ENCODE measurements around the gene PI4KB.

The PI4KB gene

DNA sequence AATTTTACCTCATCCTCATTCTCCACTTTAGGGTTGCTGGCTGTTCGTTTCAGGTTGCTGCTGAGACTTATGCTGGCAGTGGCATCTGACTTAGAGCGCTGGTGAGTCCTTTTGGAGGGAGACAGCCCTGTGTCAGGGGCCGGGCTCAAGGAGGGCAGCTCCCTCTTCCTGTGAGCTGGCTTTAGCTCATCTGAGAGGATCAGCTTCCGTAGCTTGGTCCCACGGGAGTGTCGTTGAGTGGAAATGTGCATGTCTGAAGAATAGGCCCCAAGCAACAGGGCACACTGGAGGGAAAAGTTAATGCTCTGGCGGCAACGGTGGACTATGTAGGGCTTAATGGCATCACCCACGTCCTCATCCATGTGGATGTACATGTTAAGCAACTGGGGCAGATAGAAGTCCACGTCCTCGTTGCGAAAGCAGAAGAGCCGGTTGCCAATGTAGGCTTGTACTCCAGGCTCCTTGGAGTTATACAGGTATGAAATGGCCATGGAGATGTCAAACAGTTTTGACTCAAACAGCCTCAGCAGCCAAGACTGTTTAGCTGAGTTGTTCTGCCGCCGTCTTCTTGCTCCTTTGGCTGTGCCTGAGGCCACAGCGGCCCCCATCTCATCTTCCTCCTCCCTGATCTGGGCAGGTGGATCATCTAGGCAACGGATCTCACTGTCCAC, 11.5 kb downstream of the PI4KB start:
- ATAC-seq: no peak
- TF ChIP-seq CSDC2 (CRISPR knock-in tag; IDR thresholded peaks at IDR 0.05): no peak
- TF ChIP-seq ZFP3 (CRISPR knock-in tag; IDR thresholded peaks at IDR 0.05): no peak
- TF ChIP-seq PPARA (CRISPR knock-in tag; IDR thresholded peaks at IDR 0.05; ENCODE audit: borderline replicate concordance): no peak
- no peak for TF ChIP-seq RARB (CRISPR knock-in tag; IDR thresholded peaks at IDR 0.05)
- TF ChIP-seq ESRRG (CRISPR knock-in tag; IDR thresholded peaks at IDR 0.05): no peak
- TF ChIP-seq OSR1 (CRISPR knock-in tag; IDR thresholded peaks at IDR 0.05): no peak
- TF ChIP-seq, protein P1, sequence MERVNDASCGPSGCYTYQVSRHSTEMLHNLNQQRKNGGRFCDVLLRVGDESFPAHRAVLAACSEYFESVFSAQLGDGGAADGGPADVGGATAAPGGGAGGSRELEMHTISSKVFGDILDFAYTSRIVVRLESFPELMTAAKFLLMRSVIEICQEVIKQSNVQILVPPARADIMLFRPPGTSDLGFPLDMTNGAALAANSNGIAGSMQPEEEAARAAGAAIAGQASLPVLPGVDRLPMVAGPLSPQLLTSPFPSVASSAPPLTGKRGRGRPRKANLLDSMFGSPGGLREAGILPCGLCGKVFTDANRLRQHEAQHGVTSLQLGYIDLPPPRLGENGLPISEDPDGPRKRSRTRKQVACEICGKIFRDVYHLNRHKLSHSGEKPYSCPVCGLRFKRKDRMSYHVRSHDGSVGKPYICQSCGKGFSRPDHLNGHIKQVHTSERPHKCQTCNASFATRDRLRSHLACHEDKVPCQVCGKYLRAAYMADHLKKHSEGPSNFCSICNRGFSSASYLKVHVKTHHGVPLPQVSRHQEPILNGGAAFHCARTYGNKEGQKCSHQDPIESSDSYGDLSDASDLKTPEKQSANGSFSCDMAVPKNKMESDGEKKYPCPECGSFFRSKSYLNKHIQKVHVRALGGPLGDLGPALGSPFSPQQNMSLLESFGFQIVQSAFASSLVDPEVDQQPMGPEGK (CRISPR knock-in tag; IDR thresholded peaks at IDR 0.05; ENCODE audit: borderline replicate concordance): no peak
- TF ChIP-seq SNAI2 (CRISPR knock-in tag; IDR thresholded peaks at IDR 0.05): no peak
- TF ChIP-seq, protein P2, sequence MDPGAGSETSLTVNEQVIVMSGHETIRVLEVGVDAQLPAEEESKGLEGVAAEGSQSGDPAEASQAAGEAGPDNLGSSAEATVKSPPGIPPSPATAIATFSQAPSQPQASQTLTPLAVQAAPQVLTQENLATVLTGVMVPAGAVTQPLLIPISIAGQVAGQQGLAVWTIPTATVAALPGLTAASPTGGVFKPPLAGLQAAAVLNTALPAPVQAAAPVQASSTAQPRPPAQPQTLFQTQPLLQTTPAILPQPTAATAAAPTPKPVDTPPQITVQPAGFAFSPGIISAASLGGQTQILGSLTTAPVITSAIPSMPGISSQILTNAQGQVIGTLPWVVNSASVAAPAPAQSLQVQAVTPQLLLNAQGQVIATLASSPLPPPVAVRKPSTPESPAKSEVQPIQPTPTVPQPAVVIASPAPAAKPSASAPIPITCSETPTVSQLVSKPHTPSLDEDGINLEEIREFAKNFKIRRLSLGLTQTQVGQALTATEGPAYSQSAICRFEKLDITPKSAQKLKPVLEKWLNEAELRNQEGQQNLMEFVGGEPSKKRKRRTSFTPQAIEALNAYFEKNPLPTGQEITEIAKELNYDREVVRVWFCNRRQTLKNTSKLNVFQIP (CRISPR knock-in tag; IDR thresholded peaks at IDR 0.05; ENCODE audit: borderline replicate concordance, low read depth): no peak
- no peak for TF ChIP-seq GLIS3 (CRISPR knock-in tag; IDR thresholded peaks at IDR 0.05)
- no peak for TF ChIP-seq ISL1 (CRISPR knock-in tag; IDR thresholded peaks at IDR 0.05)
- TF ChIP-seq TOX (CRISPR knock-in tag; IDR thresholded peaks at IDR 0.05; ENCODE audit: borderline replicate concordance): no peak

- TF ChIP-seq ARNTL (CRISPR knock-in tag; IDR thresholded peaks at IDR 0.05; ENCODE audit: borderline replicate concordance, low read depth) (no peak), OSR1 (CRISPR knock-in tag; IDR thresholded peaks at IDR 0.05) (no peak), CSRNP3 (CRISPR knock-in tag; IDR thresholded peaks at IDR 0.05) (no peak), ZNF565 (CRISPR knock-in tag; conservative IDR thresholded peaks at IDR 0.05; ENCODE audit: low read depth) (no peak), ISL1 (CRISPR knock-in tag; IDR thresholded peaks at IDR 0.05) (no peak), CSDC2 (CRISPR knock-in tag; IDR thresholded peaks at IDR 0.05) (no peak), ZNF70 (CRISPR knock-in tag; IDR thresholded peaks at IDR 0.05) (no peak), ESRRG (CRISPR knock-in tag; IDR thresholded peaks at IDR 0.05) (no peak), ZFP3 (CRISPR knock-in tag; IDR thresholded peaks at IDR 0.05) (no peak), GLIS3 (CRISPR knock-in tag; IDR thresholded peaks at IDR 0.05) (no peak), BACH2 (CRISPR knock-in tag; IDR thresholded peaks at IDR 0.05; ENCODE audit: borderline replicate concordance) (no peak), SNAI2 (CRISPR knock-in tag; IDR thresholded peaks at IDR 0.05) (no peak), TCF4 (CRISPR knock-in tag; IDR thresholded peaks at IDR 0.05; ENCODE audit: borderline replicate concordance) (no peak)
- TF ChIP-seq, protein P3, sequence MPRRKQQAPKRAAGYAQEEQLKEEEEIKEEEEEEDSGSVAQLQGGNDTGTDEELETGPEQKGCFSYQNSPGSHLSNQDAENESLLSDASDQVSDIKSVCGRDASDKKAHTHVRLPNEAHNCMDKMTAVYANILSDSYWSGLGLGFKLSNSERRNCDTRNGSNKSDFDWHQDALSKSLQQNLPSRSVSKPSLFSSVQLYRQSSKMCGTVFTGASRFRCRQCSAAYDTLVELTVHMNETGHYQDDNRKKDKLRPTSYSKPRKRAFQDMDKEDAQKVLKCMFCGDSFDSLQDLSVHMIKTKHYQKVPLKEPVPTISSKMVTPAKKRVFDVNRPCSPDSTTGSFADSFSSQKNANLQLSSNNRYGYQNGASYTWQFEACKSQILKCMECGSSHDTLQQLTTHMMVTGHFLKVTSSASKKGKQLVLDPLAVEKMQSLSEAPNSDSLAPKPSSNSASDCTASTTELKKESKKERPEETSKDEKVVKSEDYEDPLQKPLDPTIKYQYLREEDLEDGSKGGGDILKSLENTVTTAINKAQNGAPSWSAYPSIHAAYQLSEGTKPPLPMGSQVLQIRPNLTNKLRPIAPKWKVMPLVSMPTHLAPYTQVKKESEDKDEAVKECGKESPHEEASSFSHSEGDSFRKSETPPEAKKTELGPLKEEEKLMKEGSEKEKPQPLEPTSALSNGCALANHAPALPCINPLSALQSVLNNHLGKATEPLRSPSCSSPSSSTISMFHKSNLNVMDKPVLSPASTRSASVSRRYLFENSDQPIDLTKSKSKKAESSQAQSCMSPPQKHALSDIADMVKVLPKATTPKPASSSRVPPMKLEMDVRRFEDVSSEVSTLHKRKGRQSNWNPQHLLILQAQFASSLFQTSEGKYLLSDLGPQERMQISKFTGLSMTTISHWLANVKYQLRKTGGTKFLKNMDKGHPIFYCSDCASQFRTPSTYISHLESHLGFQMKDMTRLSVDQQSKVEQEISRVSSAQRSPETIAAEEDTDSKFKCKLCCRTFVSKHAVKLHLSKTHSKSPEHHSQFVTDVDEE (CRISPR knock-in tag; IDR thresholded peaks at IDR 0.05): no peak
- TF ChIP-seq, protein P2 (CRISPR knock-in tag; IDR thresholded peaks at IDR 0.05; ENCODE audit: borderline replicate concordance, low read depth): no peak
- TF ChIP-seq, protein P4, sequence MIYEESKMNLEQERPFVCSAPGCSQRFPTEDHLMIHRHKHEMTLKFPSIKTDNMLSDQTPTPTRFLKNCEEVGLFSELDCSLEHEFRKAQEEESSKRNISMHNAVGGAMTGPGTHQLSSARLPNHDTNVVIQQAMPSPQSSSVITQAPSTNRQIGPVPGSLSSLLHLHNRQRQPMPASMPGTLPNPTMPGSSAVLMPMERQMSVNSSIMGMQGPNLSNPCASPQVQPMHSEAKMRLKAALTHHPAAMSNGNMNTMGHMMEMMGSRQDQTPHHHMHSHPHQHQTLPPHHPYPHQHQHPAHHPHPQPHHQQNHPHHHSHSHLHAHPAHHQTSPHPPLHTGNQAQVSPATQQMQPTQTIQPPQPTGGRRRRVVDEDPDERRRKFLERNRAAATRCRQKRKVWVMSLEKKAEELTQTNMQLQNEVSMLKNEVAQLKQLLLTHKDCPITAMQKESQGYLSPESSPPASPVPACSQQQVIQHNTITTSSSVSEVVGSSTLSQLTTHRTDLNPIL (CRISPR knock-in tag; IDR thresholded peaks at IDR 0.05; ENCODE audit: low read depth): no peak
- TF ChIP-seq, protein P1 (CRISPR knock-in tag; IDR thresholded peaks at IDR 0.05; ENCODE audit: borderline replicate concordance): no peak
- peak; percentile 74 for ATAC-seq
These were observed 12.9 kb downstream of the PI4KB start for GRCh38 chr1:151314137-151314875.
